HCT116 (cell line): ENCODE measurements around the gene TMC6.

Source experiments
- REST ChIP-seq: IDR thresholded peaks from 2 replicates; pipeline ENCODE4 v1.6.1; 2012; ENCODE audit warnings: low read depth
- TF ChIP-seq, protein P1 (sequence below), 3 experiments: fragments of 200-600 bp in 1 of 3; sonication (generic) in 1 of 3; IDR thresholded peaks in 2 of 3; conservative IDR thresholded peaks in 1 of 3; 2 replicates each; pipeline ENCODE4 v1.5.1; 2012 to 2017; ENCODE audit warnings: low read depth in 2 of 3, low read length in 2 of 3, antibody characterized with exemption in 1 of 3, borderline replicate concordance in 1 of 3, control low read depth in 1 of 3, mild to moderate bottlenecking in 1 of 3, mixed read lengths in 1 of 3, mixed run types in 1 of 3, moderate library complexity in 1 of 3; ENCODE audit not compliant: insufficient read depth in 1 of 3

- TF ChIP-seq, protein P1, sequence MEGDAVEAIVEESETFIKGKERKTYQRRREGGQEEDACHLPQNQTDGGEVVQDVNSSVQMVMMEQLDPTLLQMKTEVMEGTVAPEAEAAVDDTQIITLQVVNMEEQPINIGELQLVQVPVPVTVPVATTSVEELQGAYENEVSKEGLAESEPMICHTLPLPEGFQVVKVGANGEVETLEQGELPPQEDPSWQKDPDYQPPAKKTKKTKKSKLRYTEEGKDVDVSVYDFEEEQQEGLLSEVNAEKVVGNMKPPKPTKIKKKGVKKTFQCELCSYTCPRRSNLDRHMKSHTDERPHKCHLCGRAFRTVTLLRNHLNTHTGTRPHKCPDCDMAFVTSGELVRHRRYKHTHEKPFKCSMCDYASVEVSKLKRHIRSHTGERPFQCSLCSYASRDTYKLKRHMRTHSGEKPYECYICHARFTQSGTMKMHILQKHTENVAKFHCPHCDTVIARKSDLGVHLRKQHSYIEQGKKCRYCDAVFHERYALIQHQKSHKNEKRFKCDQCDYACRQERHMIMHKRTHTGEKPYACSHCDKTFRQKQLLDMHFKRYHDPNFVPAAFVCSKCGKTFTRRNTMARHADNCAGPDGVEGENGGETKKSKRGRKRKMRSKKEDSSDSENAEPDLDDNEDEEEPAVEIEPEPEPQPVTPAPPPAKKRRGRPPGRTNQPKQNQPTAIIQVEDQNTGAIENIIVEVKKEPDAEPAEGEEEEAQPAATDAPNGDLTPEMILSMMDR (IDR thresholded peaks at IDR 0.05 in 2 of 3, conservative IDR thresholded peaks at IDR 0.05 in 1 of 3; ENCODE audit: borderline replicate concordance in 1 of 3, insufficient read depth in 1 of 3, low read depth in 2 of 3, low read length in 2 of 3): no peak
- no peak for TF ChIP-seq REST
These were observed 5.7 kb downstream of the TMC6 start for GRCh38 chr17:78122931-78123249.
